Stomach (tissue), 9 donors: ENCODE measurements around the gene MAGEF1. TPM values are rescaled to one million over a fixed set of nuclear protein-coding genes. Genes with fewer than 3 reads are reported as not detected.

Experiments
- DNase-seq, 2 donors: peaks; one replicate each; pipeline versions ENCODE4 v3.0.0 to v3.0.0-alpha.2; 2013 to 2019
- H3K27ac ChIP-seq, 5 donors: fragments of 200-600 bp in 4 of 5; sonication (generic) in 4 of 5; one replicate each; pipeline ENCODE4 v1.5.1; 2013 to 2019; ENCODE audit warnings: mild to moderate bottlenecking in 1 of 5, moderate library complexity in 1 of 5
- H3K27me3 ChIP-seq, 3 donors: fragments of 200-600 bp; sonication (generic); one replicate each; pipeline ENCODE4 v1.5.1; 2017 to 2019; ENCODE audit warnings: mixed run types in 1 of 3
- H3K36me3 ChIP-seq, 4 donors: fragments of 200-600 bp; sonication (generic); 1 replicate in 3 of 4; 2 replicates in 1 of 4; pipeline ENCODE4 v1.5.1; 2016 to 2019
- H3K4me1 ChIP-seq, 4 donors: fragments of 200-600 bp; sonication (generic); one replicate each; pipeline ENCODE4 v1.5.1; 2016 to 2019
- H3K4me3 ChIP-seq, 4 donors: fragments of 200-600 bp; sonication (generic) in 3 of 4; one replicate each; pipeline ENCODE4 v1.5.1; 2016 to 2019; ENCODE audit warnings: mild to moderate bottlenecking in 1 of 4
- H3K9me3 ChIP-seq, 4 donors: fragments of 200-600 bp; sonication (generic); one replicate each; pipeline ENCODE4 v1.5.1; 2016 to 2019
- CTCF ChIP-seq, 7 experiments: fragments of 450-650 bp in 4 of 7; fragments of 200-600 bp in 3 of 7; sonication (generic) in 3 of 7; IDR thresholded peaks; one replicate each; pipeline ENCODE4 v1.5.1; 2016 to 2019; ENCODE audit warnings: antibody characterized with exemption in 7 of 7, control low read depth in 2 of 7, mild to moderate bottlenecking in 1 of 7
- EP300 ChIP-seq: sonication (generic); formaldehyde crosslinking; IDR thresholded peaks from one replicate; pipeline ENCODE4 v1.6.1; 2017; ENCODE audit warnings: antibody characterized with exemption
- POLR2A ChIP-seq, 4 donors: fragments of 450-650 bp; IDR thresholded peaks; one replicate each; pipeline ENCODE4 v1.6.1; 2016; ENCODE audit warnings: antibody characterized with exemption in 4 of 4, control low read depth in 2 of 4, mild to moderate bottlenecking in 1 of 4, moderate library complexity in 1 of 4
- POLR2AphosphoS5 ChIP-seq, 3 donors: sonication (generic); formaldehyde crosslinking; IDR thresholded peaks; one replicate each; pipeline ENCODE4 v1.6.1; 2016; ENCODE audit warnings: antibody characterized with exemption in 3 of 3
- WGBS, 5 donors: extraction: QIAGEN DNeasy Blood & Tissue Kit in 3 of 5; methylation state at CpG; one replicate each; pipeline versions ENCODE4 v1.1.5 to v1.1.7; 2013 to 2018; 5-methylcytosine and 5-hydroxymethylcytosine counted together
- intact Hi-C: fragments of 100-400 bp; cut with DNase I; formaldehyde crosslinking; loops from one replicate; pipeline ENCODE4 v1.15.1; 2023; ENCODE audit warnings: low total_unique reads
- polyA plus RNA-seq, 3 donors: library from polyadenylated mRNA; stranded (reverse); fragments of 200-250 nt; gene quantifications; one replicate each; pipeline ENCODE4 v1.2.3, GENCODE V29; 2013
- total RNA-seq, 5 donors: library from RNA; depleted of rRNA; stranded (reverse); fragments of >200 nt; gene quantifications; one replicate each; pipeline versions ENCODE4 v1.1.0 to v1.2.3, GENCODE V29; 2014 to 2016
- donor health status: healthy with polysubstance abuse.
- donor health status: Bipolar disorder and iron deficiency.
- donor health status: healthy.

The MAGEF1 gene
- total and polyA plus RNA-seq, 8 donors: 19.3 to 81.1 (median 35.1) TPM

GRCh38 chr3:184759666-184760200 is 47.9 kb upstream of the MAGEF1 start:
- intact Hi-C loops: no loop called here
- peaks cover 50 to 69% (median 67%) of the 10 kb centered on the region in 4 donors for H3K4me1 ChIP-seq
- no peaks in the 10 kb centered on the region for H3K36me3 ChIP-seq
- TF ChIP-seq EP300 (no peak), POLR2AphosphoS5 (IDR thresholded peaks at IDR 0.05) (no peak), POLR2A (IDR thresholded peaks at IDR 0.05) (no peak), CTCF (IDR thresholded peaks at IDR 0.05) (no peak)
- H3K27ac ChIP-seq: peak overlapping the region in 4 of 5 donors; percentile 57 to 87 (median 80)
- H3K27me3 ChIP-seq: no peaks in the 10 kb centered on the region
- no peak for DNase-seq
- 52 to 75% (median 64%) methylated on average over 11 to 14 of the region's 14 CpGs for WGBS, 5 donors
- no peaks in the 10 kb centered on the region for H3K9me3 ChIP-seq
- H3K4me3 ChIP-seq: no peak overlapping the region

- Histone ChIP-seq H3K36me3 (no peaks in the 10 kb centered on the region), H3K4me1 (peaks cover 50 to 69% (median 67%) of the 10 kb centered on the region in 4 donors), H3K9me3 (no peaks in the 10 kb centered on the region), H3K4me3 (no peak overlapping the region), H3K27ac (peak overlapping the region; percentile 63 to 87 (median 80)), H3K27me3 (no peaks in the 10 kb centered on the region)
- no peak for TF ChIP-seq POLR2AphosphoS5 (IDR thresholded peaks at IDR 0.05)
- TF ChIP-seq CTCF (IDR thresholded peaks at IDR 0.05): no peak
- no peak for TF ChIP-seq EP300
- no peak for TF ChIP-seq POLR2A (IDR thresholded peaks at IDR 0.05)
- DNase-seq: no peak
- 69 to 85% (median 80%) methylated on average over 11 of the region's 11 CpGs for WGBS, 5 donors
- intact Hi-C loops: no loop called here
These were observed 46.2 kb upstream of the MAGEF1 start for GRCh38 chr3:184758056-184758455.

- peak overlapping the region in 1 of 4 donors; percentile 28 for H3K4me3 ChIP-seq
- no peaks in the 10 kb centered on the region for H3K9me3 ChIP-seq
- H3K4me1 ChIP-seq: peaks cover 49 to 70% (median 67%) of the 10 kb centered on the region in 4 donors
- TF ChIP-seq POLR2AphosphoS5 (IDR thresholded peaks at IDR 0.05) (peak in 2 of 3 donors; percentile 15 to 42), CTCF (IDR thresholded peaks at IDR 0.05) (no peak)
- H3K36me3 ChIP-seq: no peaks in the 10 kb centered on the region
- peak; percentile 58 to 93 for DNase-seq
- peak overlapping the region; percentile 63 to 87 (median 80) for H3K27ac ChIP-seq
- intact Hi-C loops: no loop called here
- WGBS, 5 donors: 20 to 23% (median 21%) methylated on average over 17 of the region's 17 CpGs
- H3K27me3 ChIP-seq: no peaks in the 10 kb centered on the region
These were observed 45.3 kb upstream of the MAGEF1 start for GRCh38 chr3:184757022-184757651.

- H3K27me3 ChIP-seq: no peaks in the 10 kb centered on the region
- TF ChIP-seq POLR2A (IDR thresholded peaks at IDR 0.05) (no peak), CTCF (IDR thresholded peaks at IDR 0.05) (no peak), EP300 (no peak), POLR2AphosphoS5 (IDR thresholded peaks at IDR 0.05) (no peak)
- 32 to 44% (median 40%) methylated on average over 12 to 13 of the region's 13 CpGs for WGBS, 5 donors
- intact Hi-C loops: no loop called here
- no peaks in the 10 kb centered on the region for H3K9me3 ChIP-seq
- no peak overlapping the region for H3K4me3 ChIP-seq
- DNase-seq: no peak
- H3K4me1 ChIP-seq: peaks cover 49 to 69% (median 65%) of the 10 kb centered on the region in 4 donors
- peak overlapping the region; percentile 63 to 87 (median 80) for H3K27ac ChIP-seq
- no peaks in the 10 kb centered on the region for H3K36me3 ChIP-seq
These were observed 44.5 kb upstream of the MAGEF1 start for GRCh38 chr3:184756151-184757021.
